HepG2 (cell line): Measurements from ENCODE around the gene ERCC5. TPM values are rescaled to one million over a fixed set of nuclear protein-coding genes. Genes with fewer than 3 reads are reported as not detected.
A peak's percentile ranks its signal among the peaks of the same experiment; 100 is the strongest.

Source experiments
- CEBPB ChIP-seq: IDR thresholded peaks from 2 replicates; pipeline ENCODE4 v1.6.1; 2011; ENCODE audit warnings: low read depth, low read length, improper control_type of control experiment, borderline replicate concordance
- CHCHD3 ChIP-seq: sonication (generic); formaldehyde crosslinking; IDR thresholded peaks from 2 replicates; pipeline ENCODE4 v1.8.0; 2022; ENCODE audit warnings: mild to moderate bottlenecking, missing genetic modification reagents, moderate library complexity
- ELF4 ChIP-seq: sonication (generic); formaldehyde crosslinking; IDR thresholded peaks from 2 replicates; pipeline ENCODE4 v1.5.0; 2020; ENCODE audit warnings: missing genetic modification reagents, mild to moderate bottlenecking, moderate library complexity, borderline replicate concordance
- IKZF5 ChIP-seq: IDR thresholded peaks from 2 replicates; pipeline ENCODE4 v1.6.1; 2018; ENCODE audit warnings: missing genetic modification reagents, mild to moderate bottlenecking, missing compliant biosample characterization
- MATR3 ChIP-seq: sonication (generic); formaldehyde crosslinking; IDR thresholded peaks from 2 replicates; pipeline ENCODE4 v1.4.0; 2020; ENCODE audit warnings: missing genetic modification reagents
- MEIS2 ChIP-seq: sonication (generic); formaldehyde crosslinking; IDR thresholded peaks from 2 replicates; pipeline ENCODE4 v1.9.0; 2021; ENCODE audit warnings: mild to moderate bottlenecking, missing genetic modification reagents
- PHF21A ChIP-seq: sonication (generic); formaldehyde crosslinking; IDR thresholded peaks from 2 replicates; pipeline ENCODE4 v1.5.0; 2020; ENCODE audit warnings: mild to moderate bottlenecking, missing genetic modification reagents
- SMAD3 ChIP-seq: sonication (generic); formaldehyde crosslinking; IDR thresholded peaks from 2 replicates; pipeline ENCODE4 v1.4.0; 2020; ENCODE audit warnings: missing genetic modification reagents
- SOX13 ChIP-seq, 3 experiments: fragments of 450-650 bp in 1 of 3; sonication (generic) in 1 of 3; formaldehyde crosslinking in 1 of 3; IDR thresholded peaks in 2 of 3; conservative IDR thresholded peaks in 1 of 3; 2 replicates each; pipeline versions ENCODE4 v1.5.0 to v1.6.1; 2016 to 2020; ENCODE audit warnings: antibody characterized with exemption in 1 of 3, mild to moderate bottlenecking in 1 of 3, missing compliant biosample characterization in 1 of 3, missing genetic modification reagents in 1 of 3, moderate library complexity in 1 of 3
- ZBTB3 ChIP-seq: sonication (generic); formaldehyde crosslinking; IDR thresholded peaks from 2 replicates; pipeline ENCODE4 v1.4.0; 2020; ENCODE audit warnings: low read depth, mild to moderate bottlenecking, moderate library complexity, missing genetic modification reagents, borderline replicate concordance
- ZFX ChIP-seq: sonication (generic); formaldehyde crosslinking; IDR thresholded peaks from 2 replicates; pipeline ENCODE4 v1.4.0; 2020; ENCODE audit warnings: mild to moderate bottlenecking, low read depth, missing genetic modification reagents, moderate library complexity
- ZMYM4 ChIP-seq: sonication (generic); formaldehyde crosslinking; IDR thresholded peaks from 2 replicates; pipeline ENCODE4 v1.8.1; 2023; ENCODE audit warnings: mild to moderate bottlenecking, missing genetic modification reagents
- ZNF547 ChIP-seq: sonication (generic); formaldehyde crosslinking; IDR thresholded peaks from 2 replicates; pipeline ENCODE4 v1.5.1; 2020; ENCODE audit warnings: mild to moderate bottlenecking, missing genetic modification reagents
- ZNF609 ChIP-seq: sonication (generic); formaldehyde crosslinking; IDR thresholded peaks from 2 replicates; pipeline ENCODE4 v1.4.0; 2020; ENCODE audit warnings: mild to moderate bottlenecking, missing genetic modification reagents, borderline replicate concordance
- ZNF740 ChIP-seq: sonication (generic); formaldehyde crosslinking; IDR thresholded peaks from 2 replicates; pipeline ENCODE4 v1.4.0; 2020; ENCODE audit warnings: missing genetic modification reagents
- polyA plus RNA-seq, 8 experiments: library from polyadenylated mRNA; depleted of rRNA in 3 of 8; stranded (reverse) in 7 of 8; unstranded in 1 of 8; fragments of >200 nt; fragmentation: Illumina TruSeq in 4 of 8; extraction: Trizol in 4 of 8; gene quantifications; 2 replicates each; pipeline versions ENCODE4 v1.2.1 to v1.2.3, GENCODE V29; 2011 to 2016; ENCODE audit warnings: low read depth in 4 of 8, missing spikeins in 1 of 8, mixed read lengths in 1 of 8; ENCODE audit not compliant: insufficient read depth in 1 of 8
- total RNA-seq, 5 experiments: library from RNA; depleted of rRNA; stranded (reverse); fragments of >200 nt; fragmentation: Illumina TruSeq; extraction: Trizol; gene quantifications; 2 replicates each; pipeline ENCODE4 v1.2.3, GENCODE V29; 2016; ENCODE audit warnings: low read depth in 1 of 5
- TF ChIP-seq, protein P1 (sequence below): sonication (generic); formaldehyde crosslinking; IDR thresholded peaks from 2 replicates; pipeline ENCODE4 v1.4.0; 2020; ENCODE audit warnings: missing genetic modification reagents
- TF ChIP-seq, protein P2 (sequence below): sonication (generic); formaldehyde crosslinking; IDR thresholded peaks from 2 replicates; pipeline ENCODE4 v1.8.0; 2022; ENCODE audit warnings: low read depth, missing genetic modification reagents

ERCC5 gene
- total and polyA plus RNA-seq, 2 of the 13 experiments (the other 11 are each of a cell fraction or from before 2014, with no cell fraction given) = 12.9 to 35.5 TPM

DNA sequence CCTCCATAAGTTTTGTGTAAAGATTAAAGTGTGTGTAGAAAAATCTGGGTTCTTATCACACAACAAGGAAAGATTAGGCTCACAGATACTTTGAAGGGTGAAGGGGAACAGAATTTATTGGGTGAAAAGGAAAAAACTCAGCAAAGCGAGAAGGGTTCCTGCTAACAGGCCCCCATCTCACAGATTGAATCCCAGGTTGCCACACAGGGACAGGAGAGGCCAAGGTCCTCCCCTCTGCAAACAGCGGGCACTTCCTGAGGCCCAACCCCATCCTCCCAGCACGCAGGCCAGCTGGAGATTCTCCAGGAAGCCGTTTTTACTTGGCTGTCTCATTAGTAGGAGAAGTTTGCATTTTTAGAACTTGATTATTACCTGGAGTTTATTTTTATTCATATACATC, 15.2 kb upstream of the ERCC5 start (continued):
- TF ChIP-seq, protein P1, sequence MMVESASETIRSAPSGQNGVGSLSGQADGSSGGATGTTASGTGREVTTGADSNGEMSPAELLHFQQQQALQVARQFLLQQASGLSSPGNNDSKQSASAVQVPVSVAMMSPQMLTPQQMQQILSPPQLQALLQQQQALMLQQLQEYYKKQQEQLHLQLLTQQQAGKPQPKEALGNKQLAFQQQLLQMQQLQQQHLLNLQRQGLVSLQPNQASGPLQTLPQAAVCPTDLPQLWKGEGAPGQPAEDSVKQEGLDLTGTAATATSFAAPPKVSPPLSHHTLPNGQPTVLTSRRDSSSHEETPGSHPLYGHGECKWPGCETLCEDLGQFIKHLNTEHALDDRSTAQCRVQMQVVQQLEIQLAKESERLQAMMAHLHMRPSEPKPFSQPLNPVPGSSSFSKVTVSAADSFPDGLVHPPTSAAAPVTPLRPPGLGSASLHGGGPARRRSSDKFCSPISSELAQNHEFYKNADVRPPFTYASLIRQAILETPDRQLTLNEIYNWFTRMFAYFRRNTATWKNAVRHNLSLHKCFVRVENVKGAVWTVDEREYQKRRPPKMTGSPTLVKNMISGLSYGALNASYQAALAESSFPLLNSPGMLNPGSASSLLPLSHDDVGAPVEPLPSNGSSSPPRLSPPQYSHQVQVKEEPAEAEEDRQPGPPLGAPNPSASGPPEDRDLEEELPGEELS (CRISPR knock-in tag) = peak; percentile 56
- TF ChIP-seq ZBTB3 = no peak
- no peak for TF ChIP-seq ZNF740
- TF ChIP-seq ZMYM4 = peak; percentile 68
- TF ChIP-seq MATR3 = no peak
- peak; percentile 78 for TF ChIP-seq PHF21A (CRISPR knock-in tag)
- TF ChIP-seq CHCHD3 (CRISPR knock-in tag) = no peak
- no peak; the same call in 1 of the 2 replicates for TF ChIP-seq ZNF609
- peak; percentile 55; the same call in 1 of the 2 replicates for TF ChIP-seq IKZF5 (CRISPR knock-in tag)
- 0 out of 2 replicates have a peak, but pooled peaks have one; percentile 38 for TF ChIP-seq ELF4
- no peak for TF ChIP-seq ZNF547 (CRISPR knock-in tag)
- TF ChIP-seq SMAD3 = 0 out of 2 replicates have a peak, but pooled peaks have one; percentile 43
- no peak for TF ChIP-seq SOX13 (IDR thresholded peaks at IDR 0.05)
- TF ChIP-seq SOX13 (CRISPR knock-in tag; conservative IDR thresholded peaks at IDR 0.05 in 1 of 2, IDR thresholded peaks at IDR 0.05 in 1 of 2) = peak in 1 of 2 experiments; percentile 48; a peak in 1 of 4 replicates
- TF ChIP-seq MEIS2 = 0 out of 2 replicates have a peak, but pooled peaks have one; percentile 47
- peak; percentile 70 for TF ChIP-seq ZFX (CRISPR knock-in tag)
- TF ChIP-seq, protein P2, sequence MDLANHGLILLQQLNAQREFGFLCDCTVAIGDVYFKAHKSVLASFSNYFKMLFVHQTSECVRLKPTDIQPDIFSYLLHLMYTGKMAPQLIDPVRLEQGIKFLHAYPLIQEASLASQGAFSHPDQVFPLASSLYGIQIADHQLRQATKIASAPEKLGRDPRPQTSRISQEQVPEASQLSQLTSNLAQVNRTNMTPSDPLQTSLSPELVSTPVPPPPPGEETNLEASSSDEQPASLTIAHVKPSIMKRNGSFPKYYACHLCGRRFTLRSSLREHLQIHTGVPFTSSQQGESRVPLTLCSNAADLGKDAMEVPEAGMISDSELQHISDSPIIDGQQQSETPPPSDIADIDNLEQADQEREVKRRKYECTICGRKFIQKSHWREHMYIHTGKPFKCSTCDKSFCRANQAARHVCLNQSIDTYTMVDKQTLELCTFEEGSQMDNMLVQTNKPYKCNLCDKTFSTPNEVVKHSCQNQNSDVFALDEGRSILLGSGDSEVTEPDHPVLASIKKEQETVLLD = no peak
- TF ChIP-seq CEBPB = peak; percentile 84
